NCI-H82 treated with DMSO at 0.1 percent for 48 hours (cell line): ENCODE measurements around the gene DCX.

ENCODE experiments used
- DNase-seq: peaks from one replicate; lab custom pipeline; 2025; ENCODE audit not compliant: unreplicated experiment; lab: John Stamatoyannopoulos, UW

DCX gene

DNA sequence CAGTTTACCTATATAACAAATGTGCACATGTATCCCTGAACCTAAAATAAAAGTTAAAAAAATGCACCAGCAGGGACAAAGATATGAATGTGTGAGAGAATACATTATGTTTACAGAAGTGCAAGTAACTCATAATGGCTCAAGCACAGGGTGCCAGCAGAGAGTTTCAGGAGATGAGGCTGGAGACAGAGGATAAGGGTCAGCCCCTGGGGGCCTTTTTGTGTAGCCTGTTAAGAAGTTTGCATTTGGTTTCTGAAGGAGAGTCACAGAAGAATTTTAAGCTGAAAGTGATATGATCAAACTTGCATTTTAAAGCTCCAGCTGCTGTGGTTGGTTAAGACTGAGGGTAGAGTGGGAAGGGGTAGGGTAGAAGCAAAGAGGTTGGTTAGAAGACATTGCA, 93.1 kb downstream of the DCX start:
- no peak for DNase-seq

DNA sequence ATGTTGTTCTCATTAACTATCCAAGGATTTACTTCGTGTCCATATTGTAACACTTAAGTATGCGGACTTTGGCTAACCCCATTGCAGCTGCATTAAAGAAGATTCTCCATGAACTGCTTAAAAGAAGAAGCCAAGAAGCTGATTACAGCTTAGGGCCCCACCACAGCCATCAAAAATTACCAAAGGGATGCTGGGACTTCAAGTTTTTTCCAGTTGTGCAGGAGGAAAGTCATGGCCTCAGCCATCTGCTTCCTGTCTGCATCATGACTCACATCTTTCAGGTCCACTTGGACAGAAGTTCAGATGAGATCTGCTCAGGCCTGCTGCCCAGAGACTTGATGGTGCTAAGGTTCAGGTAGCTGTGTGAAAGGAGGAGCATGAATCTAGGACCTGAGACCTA, 102.9 kb downstream of the DCX start:
- no peak for DNase-seq

DNA sequence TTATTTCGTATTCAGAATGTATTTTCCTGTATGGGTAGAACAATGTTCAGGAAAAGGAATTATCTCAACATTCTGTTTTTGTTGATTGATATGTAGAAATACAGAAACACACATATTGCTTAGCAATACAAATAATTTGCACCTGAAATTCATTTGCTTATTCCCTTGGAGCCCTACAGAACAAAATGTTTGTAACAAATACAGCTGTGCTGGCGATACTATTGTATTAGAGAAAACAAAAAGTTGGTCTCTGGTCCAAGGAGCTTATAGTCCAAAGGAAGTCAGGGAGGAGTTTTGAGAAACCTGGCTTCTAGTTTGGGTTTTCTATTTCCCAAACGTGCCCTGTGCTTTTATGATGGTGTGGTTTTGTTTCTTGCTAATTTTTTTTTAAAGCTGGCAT, 104.0 kb downstream of the DCX start:
- DNase-seq = no peak

DNA sequence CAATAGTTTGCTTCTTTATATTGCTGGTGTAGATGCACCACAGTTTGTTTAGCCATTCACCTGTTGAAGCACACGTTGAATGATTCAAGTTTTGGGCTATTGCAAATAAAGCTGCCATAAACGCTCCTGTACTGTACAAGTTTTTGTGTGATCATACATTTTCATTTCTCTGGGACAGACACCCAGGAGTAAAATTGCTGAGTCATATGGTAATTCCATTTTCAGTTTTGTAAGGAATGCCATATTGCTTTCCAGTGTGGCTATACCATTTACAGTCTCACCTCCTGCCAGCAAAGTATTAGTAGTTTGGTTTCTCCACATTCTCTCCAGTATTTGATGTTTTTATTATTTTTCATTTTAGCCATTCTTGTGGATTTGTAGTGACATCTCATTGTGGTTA, 109.7 kb downstream of the DCX start:
- DNase-seq = no peak

DNA sequence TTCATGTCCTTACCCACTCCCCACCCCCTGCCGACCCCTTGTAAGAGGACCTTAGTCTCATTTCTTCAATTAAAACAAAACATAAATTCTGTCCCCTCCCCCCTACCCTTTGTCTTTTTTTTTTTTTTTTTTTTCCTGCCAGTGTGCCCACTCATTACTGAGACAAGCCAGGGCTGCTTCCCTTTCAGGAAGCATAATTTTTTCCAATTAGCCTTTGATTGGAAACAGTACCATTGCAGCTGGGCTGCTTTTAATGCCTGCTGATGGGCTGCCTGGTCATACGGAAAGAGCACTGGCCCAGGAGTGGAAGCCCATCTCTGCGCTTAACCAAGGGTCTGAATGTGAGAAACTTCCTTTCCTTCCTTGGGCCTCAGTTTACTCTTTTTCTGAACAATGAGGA, 123.2 kb downstream of the DCX start:
- DNase-seq = no peak

DNA sequence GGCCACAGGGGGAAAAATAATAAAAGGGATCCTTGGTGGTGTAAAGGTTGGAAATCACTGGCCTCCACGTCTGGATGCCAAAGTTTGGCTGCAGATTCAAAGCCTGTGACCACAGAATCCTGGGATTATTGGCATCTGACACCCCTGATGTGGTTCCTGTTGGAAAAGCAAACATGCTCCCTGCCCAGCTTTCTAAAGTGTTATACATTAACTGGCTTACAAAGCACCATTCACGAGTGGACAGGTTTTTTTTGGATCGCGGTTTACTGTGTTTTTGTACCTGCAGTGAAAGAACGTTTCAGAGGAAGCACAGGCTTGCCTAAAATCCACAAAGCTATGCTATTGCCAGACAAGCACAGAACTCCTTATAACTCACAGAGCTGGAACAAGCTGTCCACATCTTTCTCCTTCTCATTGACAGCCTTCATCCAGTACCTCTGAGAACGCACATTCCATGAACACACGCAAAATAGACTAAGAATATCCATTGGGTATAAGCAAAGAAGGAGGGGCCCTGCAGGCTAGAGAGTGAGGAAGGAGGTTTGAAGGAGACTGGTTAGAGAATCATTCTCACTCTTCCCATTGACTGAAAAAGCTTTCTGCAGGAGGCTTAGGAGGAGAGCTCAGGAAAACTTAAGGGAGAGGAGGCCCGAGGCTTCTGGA, 127.2 kb downstream of the DCX start:
- DNase-seq = no peak

DNA sequence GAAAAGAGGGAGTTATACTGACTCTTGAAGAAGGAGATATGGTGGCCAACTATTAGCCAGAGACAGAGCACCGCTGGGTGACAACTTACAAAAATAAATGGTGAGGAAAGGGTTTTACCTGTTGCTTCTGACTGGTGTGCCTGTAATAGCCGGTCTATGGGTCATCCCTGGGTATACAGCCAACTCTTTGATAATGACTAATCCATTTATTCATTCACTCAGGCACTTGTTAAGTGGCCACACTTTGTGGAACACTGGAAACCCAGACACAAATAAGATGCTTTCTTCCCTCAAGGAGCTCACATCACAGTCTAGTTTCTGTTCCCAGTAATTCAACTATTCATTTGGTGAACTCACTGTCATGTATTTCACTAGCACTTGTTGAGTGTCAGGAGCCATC, 128.5 kb downstream of the DCX start:
- no peak for DNase-seq

DNA sequence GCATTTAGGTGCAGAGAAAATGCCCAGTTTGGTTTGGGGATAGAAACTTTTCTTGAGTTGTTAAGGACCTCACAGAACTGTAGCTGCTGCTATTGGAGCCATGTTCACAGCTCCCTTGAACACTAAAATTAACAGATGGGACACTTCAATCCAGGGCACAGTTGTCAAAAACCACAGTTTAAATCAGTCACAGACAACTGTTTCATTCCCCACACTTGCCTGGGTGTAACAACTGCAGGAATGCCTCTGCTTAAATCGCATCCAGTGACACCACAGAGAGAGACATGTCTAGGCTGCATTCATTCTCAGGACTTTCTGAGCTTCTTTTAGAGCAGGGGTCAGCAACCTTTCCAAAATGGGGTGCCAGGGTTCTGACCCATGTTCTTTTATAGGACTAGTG, 129.0 kb downstream of the DCX start:
- no peak for DNase-seq

DNA sequence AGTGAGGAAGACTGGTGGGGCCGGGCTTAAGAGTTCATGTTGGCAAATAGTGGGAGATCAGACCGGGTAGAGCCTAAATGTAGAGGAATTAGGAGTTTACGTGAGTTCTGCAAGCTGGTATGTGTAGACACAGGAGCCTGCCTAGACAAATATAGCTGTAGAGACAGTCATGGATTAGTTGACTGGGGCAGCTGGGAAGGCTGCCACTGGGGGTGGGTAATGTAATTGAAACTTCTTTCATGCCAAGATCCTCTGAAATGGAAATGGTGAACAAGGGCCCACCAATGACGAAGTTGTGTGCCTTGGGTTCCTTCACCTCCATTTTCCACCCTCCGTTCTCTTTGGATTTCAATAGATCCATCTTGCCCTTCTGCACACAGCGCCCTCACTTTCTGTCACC, 129.9 kb downstream of the DCX start:
- no peak for DNase-seq

DNA sequence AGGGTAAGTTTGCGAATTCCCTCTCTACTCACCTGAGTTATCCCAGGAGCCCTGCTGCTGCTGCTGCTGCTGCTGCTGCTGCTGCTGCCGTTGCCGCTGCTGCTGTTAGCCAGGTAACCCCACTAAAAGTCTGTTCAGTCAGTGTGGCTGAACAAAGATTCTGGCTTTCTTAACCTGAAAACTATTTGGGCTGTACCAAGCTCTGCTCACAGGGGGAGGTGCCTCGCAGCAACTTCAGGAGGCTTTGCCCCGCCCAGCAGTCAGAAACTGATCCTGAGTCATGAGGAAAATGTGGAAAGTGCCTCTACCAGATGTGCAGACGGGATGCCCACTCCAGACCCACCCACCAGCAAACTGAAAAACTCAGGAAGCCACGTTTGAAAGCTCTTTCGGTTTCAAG, 141.7 kb downstream of the DCX start, which contains the start of gene CAPN6:
TSS of gene CAPN6 (minus strand) at position 145 of the 400 bp plus-strand sequence. CDS start 6,547 bp downstream, outside the sequence.
- DNase-seq = no peak

DNA sequence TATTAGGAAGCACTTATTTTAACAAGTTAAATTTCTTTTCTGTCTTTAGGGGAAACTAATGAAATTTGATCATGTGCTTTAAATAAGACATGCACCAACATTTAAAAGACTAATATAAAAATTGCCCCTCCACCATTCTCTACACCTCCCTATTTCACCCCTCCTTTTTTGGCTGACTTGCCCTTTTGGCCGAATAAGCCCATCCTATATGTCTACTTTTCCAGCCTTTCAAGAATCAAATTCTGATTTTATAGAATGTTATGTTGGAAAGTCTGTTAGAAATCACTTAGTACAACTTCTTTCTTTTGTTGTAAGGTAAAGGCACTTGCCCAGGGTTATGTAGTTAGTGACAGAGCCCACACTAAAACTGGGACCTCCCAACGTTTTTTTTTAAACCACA, 143.5 kb downstream of the DCX start:
- no peak for DNase-seq

DNA sequence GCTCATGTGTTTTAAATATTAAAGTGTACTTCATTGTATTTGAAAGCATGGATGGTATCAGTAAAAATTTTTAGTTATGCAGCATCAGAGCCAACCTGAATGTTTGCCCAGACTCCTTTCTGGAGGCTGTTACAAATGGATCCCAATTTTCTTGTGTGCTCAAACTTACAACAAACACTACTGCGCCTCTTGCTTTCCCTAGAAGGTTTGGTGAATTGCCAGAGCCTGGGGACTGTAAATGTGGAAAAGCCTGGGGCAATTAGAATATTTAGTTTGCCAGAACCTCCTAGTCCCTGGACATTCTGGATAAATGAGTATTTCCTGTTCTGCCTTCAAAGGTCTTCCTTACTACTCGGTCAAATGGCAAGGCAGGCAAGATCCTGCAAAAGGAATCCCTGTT, 146.5 kb downstream of the DCX start:
- no peak for DNase-seq

DNA sequence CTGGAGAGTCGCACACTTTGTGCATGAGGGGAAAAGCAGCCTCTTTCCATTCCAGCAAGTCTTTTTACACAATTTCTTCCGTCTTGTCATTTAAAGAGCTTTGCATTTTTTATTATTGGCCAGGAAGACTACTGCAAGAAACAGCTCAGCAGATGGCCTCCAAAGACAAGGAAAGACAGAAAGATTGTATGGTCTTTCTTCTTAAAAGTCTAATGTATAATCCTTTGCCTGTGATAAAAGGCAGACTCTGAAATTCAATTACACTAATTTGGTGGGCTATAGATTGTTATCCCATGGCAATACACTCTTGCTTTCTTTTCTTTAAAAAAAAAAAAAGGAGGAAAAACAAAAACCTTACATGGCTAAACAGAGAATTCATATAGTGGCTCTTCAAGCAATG, 147.6 kb downstream of the DCX start:
- no peak for DNase-seq

DNA sequence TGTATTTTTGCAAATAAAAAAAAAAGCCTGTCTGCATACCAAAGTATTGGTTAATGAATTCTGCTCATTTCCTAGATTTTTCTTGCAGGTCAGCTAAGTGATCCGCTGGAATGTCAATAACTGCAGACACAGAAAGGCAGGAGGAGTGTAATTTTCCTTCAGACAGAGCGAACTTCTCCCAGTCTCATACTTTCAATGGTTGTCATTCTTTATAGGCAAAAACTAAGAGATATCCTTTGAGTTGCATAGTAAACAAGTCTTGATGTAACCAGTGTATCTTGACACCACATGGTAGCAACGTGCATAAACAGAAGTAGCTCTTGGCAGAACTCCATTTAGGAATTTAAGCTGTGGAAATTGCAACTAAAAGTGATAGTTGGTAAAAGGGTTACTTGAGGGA, 149.9 kb downstream of the DCX start:
- DNase-seq = no peak

DNA sequence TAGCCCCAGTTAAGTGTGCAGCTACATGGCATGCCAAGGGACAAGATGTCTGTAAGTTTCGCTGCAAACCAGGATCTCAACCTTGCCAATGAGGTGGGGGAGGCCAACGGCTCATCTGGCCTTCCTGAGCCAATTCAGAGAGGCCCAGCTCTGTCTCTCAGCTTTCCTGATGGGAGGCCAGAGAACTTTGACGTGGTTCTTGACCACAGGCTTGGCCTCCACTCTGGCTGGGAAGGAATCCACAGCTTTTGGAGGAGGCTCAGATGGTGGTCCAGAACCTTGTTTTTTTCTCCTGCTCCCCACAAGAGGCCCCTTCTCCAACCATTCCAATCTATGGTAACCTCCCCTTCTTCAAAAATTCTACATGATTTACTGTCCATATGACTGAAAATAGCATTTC, 151.5 kb downstream of the DCX start:
- DNase-seq = no peak

DNA sequence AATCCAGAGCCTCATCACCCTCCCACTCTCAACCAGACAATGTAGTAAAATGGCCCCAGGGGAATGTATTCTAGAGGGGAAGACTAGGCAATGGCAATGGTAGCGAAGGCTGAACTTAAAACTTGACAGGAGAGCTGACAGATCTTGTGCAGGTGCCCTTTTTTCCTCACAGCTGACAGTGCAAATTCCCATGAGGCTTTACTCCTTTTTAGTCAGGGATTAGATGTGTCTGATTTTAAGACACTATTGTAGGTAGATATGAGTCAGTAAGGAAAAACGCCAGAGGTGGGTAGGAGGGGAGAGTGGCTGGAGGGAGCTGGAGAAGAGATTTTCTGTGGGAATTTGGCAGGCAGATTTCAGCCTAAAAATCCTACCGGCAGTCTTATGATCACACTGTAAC, 152.4 kb downstream of the DCX start:
- DNase-seq = no peak

DNA sequence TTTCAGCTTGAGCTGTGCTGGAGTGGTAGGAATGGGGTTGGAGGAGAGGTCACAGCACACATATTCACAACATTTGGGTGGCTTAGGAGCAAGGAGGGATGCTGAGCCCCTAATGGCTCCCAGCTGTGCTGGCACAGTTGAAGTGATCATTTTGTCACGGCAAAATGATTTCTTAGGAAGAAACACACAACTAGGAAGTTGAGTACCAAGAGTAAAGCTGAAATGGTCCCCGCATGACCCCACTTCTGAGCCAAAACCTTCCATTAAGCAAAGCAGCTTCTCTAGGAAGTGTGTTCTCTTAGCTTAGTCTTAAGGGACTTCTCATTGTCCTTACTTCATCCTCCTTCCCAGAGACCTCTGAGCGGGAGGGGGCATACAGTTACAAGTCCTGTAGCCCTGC, 154.3 kb downstream of the DCX start:
- DNase-seq = no peak

DNA sequence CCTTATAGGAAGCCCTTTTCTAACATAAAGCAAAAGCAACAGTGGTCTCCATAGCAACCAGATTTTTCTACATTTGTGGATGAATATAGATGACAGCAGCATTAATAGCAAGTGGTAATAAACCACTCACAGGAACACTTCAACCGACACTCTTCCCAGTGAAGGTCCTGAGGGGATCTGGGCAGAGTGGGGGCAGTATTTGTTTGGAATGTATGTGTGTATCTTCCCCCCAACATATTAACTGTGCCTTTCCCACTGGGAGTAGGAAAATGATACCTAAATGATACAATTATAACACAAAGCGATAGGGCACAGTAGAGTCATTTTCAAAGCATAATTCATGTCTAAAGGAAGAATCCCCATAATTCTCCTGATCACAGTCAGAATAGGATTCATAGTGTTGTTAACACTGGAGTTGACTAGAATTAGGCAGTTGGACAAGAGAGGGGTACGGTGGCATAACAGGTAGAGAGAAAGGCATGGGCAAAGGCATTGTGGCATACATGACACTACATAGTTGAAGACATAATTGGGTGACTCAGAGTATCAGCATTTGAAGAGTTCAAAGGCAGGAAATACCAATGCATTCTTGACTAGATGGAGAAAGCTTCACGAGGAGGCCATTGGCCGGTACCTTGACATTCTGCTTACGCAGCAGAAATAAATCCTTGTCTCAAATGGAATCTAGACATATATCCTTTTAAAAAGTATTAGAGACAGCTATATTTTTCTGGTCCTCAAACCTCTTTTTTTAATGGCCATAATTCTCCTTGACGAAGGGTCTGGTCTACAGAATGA, 156.9 kb downstream of the DCX start:
- DNase-seq = no peak

DNA sequence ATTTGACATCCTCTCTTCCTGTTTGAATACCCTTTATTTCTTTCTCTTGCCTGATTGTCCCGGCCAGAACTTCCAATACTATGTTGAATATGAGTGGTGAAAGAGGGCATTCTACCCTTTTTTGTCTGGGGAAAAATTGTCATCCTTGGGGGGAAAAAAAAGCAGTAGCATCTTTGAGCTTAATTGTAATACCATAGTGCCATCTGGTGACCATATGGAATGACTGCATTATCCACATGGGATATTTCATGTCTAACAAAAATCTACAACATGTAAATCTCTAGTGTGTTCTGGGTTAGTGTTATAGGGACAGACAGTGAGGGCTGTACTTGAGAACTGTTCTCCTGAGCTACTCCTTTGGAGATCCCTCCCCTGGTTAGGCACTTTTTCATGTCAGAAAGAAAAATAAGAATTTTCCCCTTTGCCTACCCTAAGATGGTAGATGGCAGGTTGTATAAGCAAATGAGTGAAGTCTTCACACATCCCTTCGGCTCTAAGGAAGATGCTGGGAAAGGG, 167.7 kb downstream of the DCX start:
- DNase-seq = no peak
